Thymus (tissue), 11 donors: ENCODE measurements around the gene CNNM3. TPM values are rescaled to one million over a fixed set of nuclear protein-coding genes. Genes with fewer than 3 reads are reported as not detected.

Experiments used
- DNase-seq, 9 donors: peaks; one replicate each; pipeline ENCODE4 v3.0.0-alpha.2; 2013; ENCODE audit warnings: low spot score in 9 of 9, low read depth in 6 of 9, missing footprints in 1 of 9
- H3K27ac ChIP-seq, 2 donors: one replicate each; pipeline ENCODE4 v1.5.1; 2013; ENCODE audit warnings: control low read depth in 1 of 2, low read depth in 1 of 2, low read length in 1 of 2, mild to moderate bottlenecking in 1 of 2, moderate library complexity in 1 of 2
- H3K27me3 ChIP-seq, 2 donors: one replicate each; pipeline ENCODE4 v1.5.1; 2013; ENCODE audit warnings: low read length in 1 of 2; ENCODE audit not compliant: control insufficient read depth in 2 of 2, insufficient read depth in 1 of 2
- H3K36me3 ChIP-seq, 2 donors: one replicate each; pipeline ENCODE4 v1.5.1; 2013; ENCODE audit warnings: low read length in 1 of 2, mild to moderate bottlenecking in 1 of 2, moderate library complexity in 1 of 2; ENCODE audit not compliant: control insufficient read depth in 2 of 2, insufficient read depth in 2 of 2
- H3K4me1 ChIP-seq, 2 donors: one replicate each; pipeline ENCODE4 v1.5.1; 2013; ENCODE audit warnings: low read length in 2 of 2; ENCODE audit not compliant: control insufficient read depth in 2 of 2, insufficient read depth in 2 of 2
- H3K4me3 ChIP-seq, 2 donors: one replicate each; pipeline ENCODE4 v1.5.1; 2013; ENCODE audit warnings: low read length in 2 of 2, control low read depth in 1 of 2, mild to moderate bottlenecking in 1 of 2
- H3K9me3 ChIP-seq, 2 donors: one replicate each; pipeline ENCODE4 v1.5.1; 2013; ENCODE audit warnings: low read length in 1 of 2, mild to moderate bottlenecking in 1 of 2; ENCODE audit not compliant: control insufficient read depth in 2 of 2, insufficient read depth in 1 of 2
- WGBS: extraction: QIAGEN DNeasy Blood & Tissue Kit; methylation state at CpG from one replicate; pipeline ENCODE4 v1.1.7; 2013; 5-methylcytosine and 5-hydroxymethylcytosine counted together
- polyA plus RNA-seq: library from polyadenylated mRNA; stranded (reverse); fragments of 200-250 nt; gene quantifications from one replicate; pipeline ENCODE4 v1.2.3, GENCODE V29; 2013
- total RNA-seq: library from RNA; stranded (reverse); fragments of 120-200 nt; gene quantifications from one replicate; pipeline ENCODE4 v1.2.4, GENCODE V29; 2013
- donor health status: healthy.

The CNNM3 gene
- total and polyA plus RNA-seq, 2 donors: 5.3 to 7.3 TPM

GRCh38 chr2:96842600-96842999 is 26.5 kb downstream of the CNNM3 start:
- DNase-seq: no peak
- Histone ChIP-seq H3K36me3 (peaks cover 18 to 20% of the 10 kb centered on the region in 2 donors), H3K4me3 (no peak overlapping the region)

GRCh38 chr2:96843538-96844268 is 27.6 kb downstream of the CNNM3 start, which contains the start of gene ANKRD23:
TSS of gene ANKRD23 (minus strand) at chr2:96844021. CDS start at chr2:96843992, 29 bp downstream.
- Histone ChIP-seq H3K9me3 (peaks cover 0 to 3% of the 10 kb centered on the region in 2 donors), H3K36me3 (peaks cover 22 to 26% of the 10 kb centered on the region in 2 donors), H3K27ac (no peak within 1 kb of the TSS), H3K4me1 (peaks cover 14 to 16% of the 10 kb centered on the region in 2 donors), H3K4me3 (no peak within 1 kb of the TSS), H3K27me3 (no peaks in the 10 kb centered on the region)
- DNase-seq: no peak
- 98% methylated on average over 14 of the region's 14 CpGs for WGBS

More at GRCh38 chr2:96842600-96842999, 26.5 kb downstream of the CNNM3 start:
- WGBS: 96% methylated on average over 7 of the region's 7 CpGs
- H3K4me1 ChIP-seq: peaks cover 14 to 20% of the 10 kb centered on the region in 2 donors
- no peaks in the 10 kb centered on the region for H3K27me3 ChIP-seq
- H3K9me3 ChIP-seq: peaks cover 0 to 3% of the 10 kb centered on the region in 2 donors
- H3K27ac ChIP-seq: no peak overlapping the region

GRCh38 chr2:96844405-96844808 is 28.3 kb downstream of the CNNM3 start:
- Histone ChIP-seq H3K36me3 (peaks cover 25 to 26% of the 10 kb centered on the region in 2 donors), H3K27ac (no peak overlapping the region), H3K9me3 (peaks cover 0 to 3% of the 10 kb centered on the region in 2 donors), H3K4me1 (peaks cover 8 to 9% of the 10 kb centered on the region in 2 donors), H3K27me3 (no peaks in the 10 kb centered on the region), H3K4me3 (no peak overlapping the region)
- DNase-seq: no peak
- WGBS: 97% methylated on average over 17 of the region's 17 CpGs

- Histone ChIP-seq H3K4me3 (no peak overlapping the region), H3K27me3 (no peaks in the 10 kb centered on the region), H3K4me1 (no peaks in the 10 kb centered on the region), H3K9me3 (no peaks in the 10 kb centered on the region), H3K27ac (no peak overlapping the region), H3K36me3 (peaks cover 36 to 41% of the 10 kb centered on the region in 2 donors)
- 97% methylated on average over 5 of the region's 5 CpGs for WGBS
- no peak for DNase-seq
Observed at GRCh38 chr2:96846825-96847224, 30.8 kb downstream of the CNNM3 start.

- peaks cover 40 to 47% of the 10 kb centered on the region in 2 donors for H3K36me3 ChIP-seq
- no peaks in the 10 kb centered on the region for H3K27me3 ChIP-seq
- no peak overlapping the region for H3K27ac ChIP-seq
- H3K4me1 ChIP-seq: no peaks in the 10 kb centered on the region
- no peak overlapping the region for H3K4me3 ChIP-seq
- DNase-seq: no peak
- H3K9me3 ChIP-seq: no peaks in the 10 kb centered on the region
- 96% methylated on average over 10 of the region's 10 CpGs for WGBS
Observed at GRCh38 chr2:96847586-96847985, 31.5 kb downstream of the CNNM3 start.

- H3K27me3 ChIP-seq: no peaks in the 10 kb centered on the region
- no peaks in the 10 kb centered on the region for H3K9me3 ChIP-seq
- H3K4me3 ChIP-seq: no peak overlapping the region
- H3K4me1 ChIP-seq: no peaks in the 10 kb centered on the region
- no peak for DNase-seq
- peaks cover 46 to 49% of the 10 kb centered on the region in 2 donors for H3K36me3 ChIP-seq
- no peak overlapping the region for H3K27ac ChIP-seq
- WGBS: 98% methylated on average over 9 of the region's 9 CpGs
Observed at GRCh38 chr2:96848264-96848663, 32.2 kb downstream of the CNNM3 start.

GRCh38 chr2:96852667-96853066 is 36.6 kb downstream of the CNNM3 start:
- Histone ChIP-seq H3K27ac (no peak overlapping the region), H3K4me1 (peaks cover 11 to 12% of the 10 kb centered on the region in 2 donors), H3K9me3 (no peaks in the 10 kb centered on the region), H3K27me3 (no peaks in the 10 kb centered on the region), H3K36me3 (peaks cover 43 to 49% of the 10 kb centered on the region in 2 donors), H3K4me3 (no peak overlapping the region)
- no peak for DNase-seq
- WGBS: 96% methylated on average over 6 of the region's 6 CpGs

- WGBS: 98% methylated on average over 15 of the region's 15 CpGs
- peaks cover 11 to 12% of the 10 kb centered on the region in 2 donors for H3K4me1 ChIP-seq
- H3K4me3 ChIP-seq: no peak overlapping the region
- no peaks in the 10 kb centered on the region for H3K27me3 ChIP-seq
- no peak for DNase-seq
- no peaks in the 10 kb centered on the region for H3K9me3 ChIP-seq
- peaks cover 38 to 44% of the 10 kb centered on the region in 2 donors for H3K36me3 ChIP-seq
- H3K27ac ChIP-seq: no peak overlapping the region
Observed at GRCh38 chr2:96853321-96853720, 37.3 kb downstream of the CNNM3 start.

- Histone ChIP-seq H3K27ac (peak overlapping the region in 1 of 2 donors; percentile 84), H3K4me1 (peaks cover 11 to 30% of the 10 kb centered on the region in 2 donors), H3K27me3 (peaks cover 0 to 19% of the 10 kb centered on the region in 2 donors), H3K4me3 (peak overlapping the region; percentile 71 to 92), H3K9me3 (no peaks in the 10 kb centered on the region), H3K36me3 (peaks cover 15 to 18% of the 10 kb centered on the region in 2 donors)
- peak in 5 of 9 donors; percentile 35 to 76 (median 47) for DNase-seq
- 16% methylated on average over 27 of the region's 27 CpGs for WGBS
Observed at GRCh38 chr2:96856776-96857666, 41.0 kb downstream of the CNNM3 start.
